ENCODE results near the gene TMEM45B.
"Not testable (repeated sequence)": the region's sequence is repeated elsewhere in the genome, so short reads cannot be mapped to it uniquely, and the experiment has no call there.

TMEM45B gene

GRCh38 chr11:129813231-129813791 is 2.3 kb upstream of the TMEM45B start:
- no peak for DNase-seq

GRCh38 chr11:129814244-129815014 is 1.2 kb upstream of the TMEM45B start:
- peak; percentile 69 for DNase-seq

- DNase-seq: no peak
These were observed 1.9 kb downstream of the TMEM45B start for GRCh38 chr11:129817534-129818051.

- not testable (repeated sequence) for DNase-seq
These were observed 2.6 kb downstream of the TMEM45B start for GRCh38 chr11:129818236-129818635.

GRCh38 chr11:129819237-129819636 is 3.6 kb downstream of the TMEM45B start:
- no peak for DNase-seq

- DNase-seq: not testable (repeated sequence)
These were observed 4.6 kb downstream of the TMEM45B start for GRCh38 chr11:129820228-129820627.

- not testable (repeated sequence) for DNase-seq
These were observed 7.6 kb downstream of the TMEM45B start for GRCh38 chr11:129823281-129823680.

GRCh38 chr11:129823799-129824198 is 8.2 kb downstream of the TMEM45B start:
- DNase-seq: not testable (repeated sequence)

GRCh38 chr11:129825380-129825779 is 9.7 kb downstream of the TMEM45B start:
- no peak for DNase-seq

GRCh38 chr11:129828301-129828836 is 12.7 kb downstream of the TMEM45B start:
- no peak for DNase-seq

- DNase-seq: not testable (repeated sequence)
These were observed 13.8 kb downstream of the TMEM45B start for GRCh38 chr11:129829497-129829896.

- DNase-seq: not testable (repeated sequence)
These were observed 15.6 kb downstream of the TMEM45B start for GRCh38 chr11:129831227-129831626.

- DNase-seq: not testable (repeated sequence)
These were observed 17.6 kb downstream of the TMEM45B start for GRCh38 chr11:129833260-129833659.

- not testable (repeated sequence) for DNase-seq
These were observed 20.8 kb downstream of the TMEM45B start for GRCh38 chr11:129836423-129836891.

GRCh38 chr11:129836979-129837378 is 21.3 kb downstream of the TMEM45B start:
- DNase-seq: no peak

GRCh38 chr11:129840236-129840635 is 24.6 kb downstream of the TMEM45B start:
- DNase-seq: peak; percentile 17

- DNase-seq: no peak
These were observed 26.5 kb downstream of the TMEM45B start for GRCh38 chr11:129842138-129842537.

GRCh38 chr11:129846508-129847335 is 31.1 kb downstream of the TMEM45B start:
- peak; percentile 68 for DNase-seq

GRCh38 chr11:129847361-129847760 is 31.7 kb downstream of the TMEM45B start:
- not testable (repeated sequence) for DNase-seq

GRCh38 chr11:129849447-129850130 is 33.9 kb downstream of the TMEM45B start:
- no peak for DNase-seq

GRCh38 chr11:129852125-129852740 is 36.6 kb downstream of the TMEM45B start:
- no peak for DNase-seq

All from CD4-positive, alpha-beta T cell treated with Interleukin-4 for 4 hours (primary cell).